CD4-positive, alpha-beta T cell treated with Interferon gamma for 1 hour (primary cell): Measurements from ENCODE around the gene ADORA1.

ENCODE experiments used
- DNase-seq: peaks from one replicate; pipeline ENCODE4 v3.0.0-alpha.2; 2020

Gene ADORA1

DNA sequence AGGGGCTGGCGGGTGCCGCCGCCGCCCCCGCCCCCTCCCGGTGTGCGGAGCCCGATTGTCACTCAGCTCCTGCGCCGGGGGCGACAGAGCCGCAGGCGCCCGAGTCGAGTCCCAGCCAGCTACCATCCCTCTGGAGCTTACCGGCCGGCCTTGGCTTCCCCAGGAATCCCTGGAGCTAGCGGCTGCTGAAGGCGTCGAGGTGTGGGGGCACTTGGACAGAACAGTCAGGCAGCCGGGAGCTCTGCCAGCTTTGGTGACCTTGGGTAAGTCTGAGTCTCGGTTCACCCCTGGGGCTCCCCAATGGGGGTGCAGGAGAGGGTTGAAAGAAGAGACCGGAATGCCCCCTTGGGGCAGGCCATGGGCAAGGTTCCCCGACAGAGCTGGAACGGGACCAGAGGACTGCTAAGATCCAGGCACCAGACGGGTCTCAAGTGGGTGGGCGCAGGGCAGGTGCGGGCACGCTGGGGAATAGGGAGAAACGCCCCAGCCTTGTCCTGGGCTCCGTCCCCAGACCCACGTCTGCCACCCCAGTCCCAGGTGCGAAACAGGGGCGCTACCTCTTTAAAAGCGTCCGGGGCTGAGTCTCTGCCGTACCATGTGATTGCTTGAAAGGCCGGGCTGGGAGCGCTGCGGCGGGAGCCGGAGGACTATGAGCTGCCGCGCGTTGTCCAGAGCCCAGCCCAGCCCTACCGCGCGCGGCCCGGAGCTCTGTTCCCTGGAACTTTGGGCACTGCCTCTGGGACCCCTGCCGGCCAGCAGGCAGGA, at the start of gene ADORA1:
Gene ADORA1 (plus strand): TSS at position 61 of the 765 bp plus-strand sequence. CDS start 1,116 bp downstream, outside the sequence.
- DNase-seq = no peak

GRCh38 chr1:203077956-203078355, 49.6 kb upstream of the ADORA1 start:
- no peak for DNase-seq

DNA sequence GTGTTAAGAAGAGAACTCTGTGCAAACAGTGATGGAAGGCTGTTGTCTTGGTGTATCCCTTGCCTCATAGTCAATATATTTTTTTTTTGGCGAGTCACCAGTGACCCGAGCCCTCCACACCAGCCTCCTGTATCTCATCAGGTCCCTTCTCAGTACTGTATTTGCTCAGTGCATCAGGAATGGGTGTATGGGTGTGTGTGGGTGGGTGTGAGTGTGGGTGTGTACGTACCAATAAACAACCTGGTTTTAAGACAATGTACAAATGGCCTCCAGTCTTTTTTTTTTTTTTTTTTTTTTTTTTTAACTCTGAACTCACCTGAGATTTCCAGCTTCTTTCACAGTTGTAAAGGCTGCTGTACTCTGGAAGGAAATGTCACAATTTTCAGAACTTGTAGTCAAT, 49.0 kb upstream of the ADORA1 start:
- DNase-seq = no peak

DNA sequence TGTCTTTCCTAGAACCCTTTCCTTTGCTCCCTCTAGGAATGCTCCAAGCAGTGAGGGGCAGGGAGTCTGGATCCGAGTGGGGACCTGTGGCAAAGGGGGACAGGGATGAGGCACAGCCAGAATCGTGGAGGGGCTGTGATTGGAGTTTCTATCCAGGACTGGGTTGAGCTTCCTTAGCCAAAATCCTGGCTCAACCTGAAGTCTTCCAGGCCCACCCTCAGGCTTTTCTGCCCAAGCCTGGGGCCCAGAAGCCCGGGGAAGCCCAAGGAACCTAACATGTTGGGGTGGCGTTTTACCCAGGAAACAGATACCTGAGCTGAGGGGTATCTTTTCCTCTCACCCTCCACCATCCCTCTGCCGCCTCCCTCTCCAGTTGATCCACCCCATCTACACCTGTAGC, 47.1 kb upstream of the ADORA1 start:
- no peak for DNase-seq

DNA sequence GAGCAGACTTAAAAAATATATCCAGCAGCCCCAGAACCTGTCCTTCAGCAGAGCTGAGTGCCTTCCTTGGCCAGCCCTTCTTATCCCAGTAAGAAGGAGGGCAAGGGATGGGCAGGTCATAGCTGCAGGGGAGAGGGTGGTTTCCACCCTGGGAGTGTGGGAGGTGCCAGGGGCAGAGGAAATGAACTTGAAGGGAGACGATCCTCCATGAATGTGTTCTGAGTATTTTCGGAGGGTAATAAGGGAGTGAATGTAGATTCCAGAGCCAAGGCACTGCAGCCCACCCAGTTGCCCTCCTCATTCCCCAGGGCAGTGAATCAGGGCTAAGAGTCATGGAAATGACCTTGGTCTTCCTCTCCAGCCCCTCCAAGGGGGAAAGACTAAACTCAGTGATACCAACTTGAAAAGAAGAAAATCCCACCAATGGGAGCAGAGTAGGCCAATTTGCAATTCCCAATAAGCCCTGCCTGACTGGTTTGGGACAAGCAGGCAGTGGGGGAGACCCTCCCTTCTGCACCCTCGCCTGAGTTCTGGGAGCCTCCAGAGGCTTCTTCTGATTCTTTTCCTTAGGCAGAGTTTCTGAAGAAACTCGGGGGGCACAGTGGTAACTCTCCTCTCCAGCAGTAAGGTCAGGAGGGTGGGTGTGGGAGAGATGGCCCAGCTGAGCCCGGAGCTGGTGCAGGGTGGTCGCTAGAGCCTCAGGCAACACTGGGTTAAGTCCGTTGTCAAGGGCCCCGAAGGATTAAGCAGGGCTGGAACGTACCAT, 45.9 kb upstream of the ADORA1 start:
- DNase-seq = no peak

DNA sequence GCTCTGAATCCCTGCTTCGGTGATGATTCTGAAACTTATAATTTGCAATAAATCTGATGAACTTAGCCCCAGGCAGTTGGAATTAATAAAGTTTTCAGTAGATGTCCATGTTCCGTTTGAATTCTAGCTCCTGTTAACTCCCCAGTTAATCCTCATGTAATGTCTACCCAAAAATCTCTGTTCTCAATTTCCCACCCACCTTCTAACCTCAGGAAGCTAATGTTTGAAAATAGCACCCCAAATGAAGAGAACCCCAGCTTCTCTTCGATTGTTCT, 45.4 kb upstream of the ADORA1 start:
- DNase-seq = no peak

DNA sequence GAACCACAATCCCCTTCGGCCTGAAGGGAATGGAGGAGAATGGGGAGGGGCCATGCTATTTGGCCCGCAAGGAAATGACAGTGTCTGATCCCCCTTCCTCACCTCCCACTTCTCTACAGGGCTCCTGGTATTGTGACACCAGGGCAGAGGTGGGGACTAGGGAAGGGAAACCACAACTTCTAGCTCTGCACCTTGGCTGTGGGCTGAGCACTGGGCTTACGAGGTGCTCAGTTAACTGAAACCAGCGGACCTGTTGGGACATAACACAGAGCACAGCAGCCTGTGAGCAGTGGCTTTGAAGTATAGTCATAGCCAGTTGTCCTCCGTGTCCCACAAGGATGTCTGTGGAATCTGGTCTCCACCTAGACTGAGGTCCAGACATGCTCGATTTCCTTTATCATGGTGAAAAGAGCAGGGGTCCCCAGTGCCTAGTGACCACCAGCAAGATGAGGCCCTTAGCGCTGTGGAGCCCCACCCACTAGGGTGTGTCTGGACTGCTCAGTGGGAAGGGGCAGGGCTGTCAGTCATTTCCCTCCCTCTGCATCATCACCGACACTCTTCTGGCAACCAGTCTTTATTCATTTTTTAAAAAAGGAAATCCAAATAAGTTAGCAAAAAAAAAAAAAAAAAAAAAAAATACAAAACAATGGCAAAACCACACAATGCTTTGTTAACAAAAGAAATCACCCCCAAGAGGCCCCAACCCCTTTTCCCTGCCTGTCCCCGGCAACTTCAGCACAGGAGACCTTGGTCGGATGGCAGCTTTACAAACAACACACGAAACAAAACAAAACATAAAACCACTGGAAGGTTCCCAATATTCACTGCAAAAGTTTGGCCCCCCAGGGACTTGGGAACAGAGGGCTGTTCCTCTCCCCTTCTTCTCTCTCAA, 44.7 kb upstream of the ADORA1 start:
- DNase-seq = no peak

- DNase-seq = no peak
Observed at GRCh38 chr1:203083463-203083921, 44.0 kb upstream of the ADORA1 start.

DNA sequence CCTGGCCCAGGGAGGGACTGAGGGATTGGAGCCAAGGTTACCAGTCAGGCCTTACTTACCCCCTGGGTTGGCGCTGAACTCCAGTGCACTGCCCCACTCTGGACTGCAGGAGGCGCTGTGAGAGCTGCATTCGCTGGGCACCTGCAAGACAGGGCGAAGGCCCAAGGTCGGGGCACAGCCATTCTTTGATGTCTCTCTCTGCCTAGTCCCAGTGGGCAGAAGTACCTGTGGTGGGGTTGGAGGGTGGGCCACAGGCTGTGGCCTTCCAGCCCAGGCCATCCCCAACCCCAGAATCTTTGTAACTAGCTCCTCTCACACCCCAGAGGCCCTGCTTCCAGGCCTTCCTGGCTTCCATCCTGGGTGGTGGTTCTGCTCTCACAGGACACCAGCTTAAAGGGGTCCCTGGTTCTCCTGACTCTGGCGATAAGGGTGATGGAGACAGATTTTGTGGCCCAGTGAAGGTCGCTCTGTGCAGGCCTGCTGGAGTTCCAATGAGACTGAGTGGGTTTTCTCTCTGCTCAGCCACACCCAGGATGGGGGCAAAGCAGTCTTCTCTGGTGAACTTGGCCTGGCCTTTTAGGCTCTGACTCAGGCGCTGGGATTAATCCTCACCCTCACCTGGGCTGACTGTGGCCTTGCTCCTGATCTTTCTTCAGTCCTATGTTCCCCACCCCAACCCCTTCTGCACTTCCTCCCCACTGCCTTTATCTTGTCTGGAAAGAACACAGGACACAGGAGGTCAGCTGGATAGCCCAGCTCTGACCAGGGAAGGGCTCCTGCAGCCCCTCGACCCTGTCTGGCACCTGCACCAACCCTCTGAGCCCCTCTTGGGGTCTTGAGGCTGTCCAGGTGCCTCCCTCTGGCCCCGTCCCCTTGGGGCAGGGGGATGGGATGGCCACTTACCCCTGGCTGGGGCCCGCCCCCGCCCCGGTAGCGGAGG, 42.7 kb upstream of the ADORA1 start:
- no peak for DNase-seq

DNA sequence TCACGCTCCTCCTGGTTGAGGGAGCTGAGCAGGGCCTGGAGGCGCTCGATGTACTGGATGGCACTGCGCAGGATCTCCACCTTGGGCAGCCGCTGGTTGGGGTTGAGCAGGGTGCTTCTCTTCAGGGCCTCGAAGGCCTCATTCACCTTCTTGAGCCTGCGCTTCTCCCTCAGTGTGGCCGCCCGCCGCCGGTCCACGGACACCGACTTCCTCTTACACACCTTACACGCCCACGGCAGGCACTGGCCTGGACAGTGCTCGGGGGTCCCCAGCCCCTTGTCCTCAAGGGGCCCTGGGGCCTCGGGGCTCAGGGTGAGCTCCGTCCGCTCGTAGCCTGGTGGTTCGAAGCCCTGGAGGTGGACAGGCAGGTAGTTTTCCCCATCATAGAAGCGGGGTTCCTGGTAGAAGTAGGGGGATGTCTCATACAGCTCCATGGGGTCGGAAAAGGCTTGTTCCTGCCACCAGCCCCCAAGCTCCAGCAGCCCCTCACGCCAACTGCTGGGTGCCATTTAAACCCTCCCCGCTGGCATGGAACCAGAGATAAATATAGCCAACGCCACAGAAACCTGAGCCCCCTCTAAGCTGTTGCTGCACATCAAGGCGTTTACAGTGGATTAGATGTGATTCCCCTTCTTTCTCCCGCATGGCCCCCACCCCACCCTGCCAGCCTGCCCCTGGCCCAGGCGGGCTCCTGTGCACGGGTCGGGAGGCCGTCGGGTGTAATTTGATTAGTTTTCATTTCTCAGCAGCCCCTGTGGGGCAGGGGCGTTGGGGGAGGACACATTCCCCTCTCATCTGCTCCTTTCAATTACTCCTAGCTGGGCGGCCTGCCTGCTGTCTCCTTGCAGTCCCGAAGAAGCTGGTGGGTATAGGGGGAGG, 41.8 kb upstream of the ADORA1 start, which contains the start of gene MYOG:
Gene MYOG (minus strand): TSS at position 485 of the 879 bp plus-strand sequence. CDS start 51 bp downstream, at position 434.
- no peak for DNase-seq

DNA sequence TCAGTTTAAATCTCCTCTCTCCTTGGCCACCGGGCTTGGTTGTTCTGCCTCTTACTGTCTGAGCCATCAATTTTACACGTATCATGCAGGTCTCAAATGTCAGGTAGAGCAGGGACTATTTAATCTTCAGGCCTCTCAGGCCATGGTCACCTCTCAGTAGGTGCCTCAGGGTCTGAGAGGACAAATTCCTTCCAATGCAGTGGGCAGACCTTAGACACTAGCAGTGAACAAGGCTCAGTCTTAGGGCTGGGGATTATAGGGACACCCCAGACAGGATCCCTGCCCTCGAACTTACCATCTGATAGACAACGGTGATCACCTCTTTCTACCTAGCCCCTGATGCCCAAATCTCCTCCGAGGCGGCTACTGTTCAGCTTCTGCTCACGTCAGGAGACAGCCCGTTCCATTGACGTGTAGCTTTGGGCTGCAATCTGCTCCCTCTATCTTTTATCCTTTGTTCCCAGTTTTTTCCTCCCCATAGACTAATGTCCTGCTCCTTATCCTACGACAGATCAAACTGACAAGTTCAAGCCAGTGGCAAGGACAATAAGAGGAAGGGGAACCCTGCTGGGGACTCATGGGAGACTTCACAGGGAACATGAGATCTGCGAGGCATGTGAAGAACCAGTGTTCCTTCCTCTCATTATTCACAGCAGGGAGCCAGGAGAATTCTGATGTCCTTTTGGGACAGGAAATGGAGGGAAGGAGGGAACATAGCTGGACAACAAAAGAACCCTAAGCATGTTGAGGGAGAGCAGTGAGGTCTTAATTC, 40.3 kb upstream of the ADORA1 start:
- no peak for DNase-seq

- no peak for DNase-seq
Observed at GRCh38 chr1:203088441-203088840, 39.1 kb upstream of the ADORA1 start.

GRCh38 chr1:203089001-203089650, 38.4 kb upstream of the ADORA1 start:
- DNase-seq = no peak

GRCh38 chr1:203089651-203090045, 37.9 kb upstream of the ADORA1 start:
- no peak for DNase-seq

DNA sequence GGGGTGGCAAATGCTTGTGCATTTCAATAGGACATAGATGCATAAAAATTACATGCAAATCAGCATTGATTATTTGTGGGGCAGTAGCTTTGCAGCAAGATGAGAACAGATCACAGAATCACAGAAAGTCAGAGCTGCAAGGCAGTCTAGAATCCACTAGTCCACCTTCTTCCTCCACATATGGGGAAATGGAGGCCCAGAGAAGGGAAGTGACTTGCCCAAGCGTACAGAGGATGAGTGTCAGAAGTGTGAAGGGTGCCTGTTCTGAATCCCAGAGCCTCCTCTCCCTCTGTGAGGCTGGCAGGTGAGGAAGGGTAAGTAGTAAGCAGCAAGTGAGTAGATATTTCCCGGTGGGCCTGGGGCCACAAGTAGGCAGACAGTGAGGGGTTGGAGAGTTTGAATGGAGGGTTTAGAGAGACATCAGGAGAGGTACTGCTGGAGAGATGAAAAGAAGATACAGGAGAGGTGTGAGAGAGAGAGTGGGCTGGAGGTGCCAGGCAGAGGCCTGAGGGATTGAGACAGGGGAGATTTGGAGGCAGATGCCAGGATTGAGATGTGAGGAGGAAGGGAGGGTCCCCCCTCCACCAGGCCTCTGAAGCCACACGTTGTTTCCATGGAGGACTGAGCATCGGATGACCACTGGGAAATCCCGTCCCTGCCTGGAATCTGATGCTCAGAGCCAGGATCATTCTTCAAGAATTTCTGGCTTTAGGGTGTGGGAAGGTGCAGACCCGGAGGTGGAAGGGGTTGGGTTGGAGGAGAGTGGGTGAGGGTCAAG, 36.9 kb upstream of the ADORA1 start:
- no peak for DNase-seq

DNA sequence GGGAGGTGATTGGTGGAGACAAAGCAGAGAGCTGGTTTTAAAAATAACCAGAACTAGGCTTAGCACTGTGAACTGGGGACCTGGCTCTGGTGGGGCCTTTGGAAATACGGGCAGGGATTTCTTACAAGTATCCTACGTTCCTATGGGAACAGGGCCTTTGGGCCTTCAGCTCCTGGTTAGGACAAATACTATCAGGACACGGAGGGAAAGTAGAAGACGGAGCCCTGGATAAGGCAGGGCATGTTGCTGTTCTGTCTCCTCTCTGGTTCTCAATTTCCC, 36.4 kb upstream of the ADORA1 start:
- no peak for DNase-seq

DNA sequence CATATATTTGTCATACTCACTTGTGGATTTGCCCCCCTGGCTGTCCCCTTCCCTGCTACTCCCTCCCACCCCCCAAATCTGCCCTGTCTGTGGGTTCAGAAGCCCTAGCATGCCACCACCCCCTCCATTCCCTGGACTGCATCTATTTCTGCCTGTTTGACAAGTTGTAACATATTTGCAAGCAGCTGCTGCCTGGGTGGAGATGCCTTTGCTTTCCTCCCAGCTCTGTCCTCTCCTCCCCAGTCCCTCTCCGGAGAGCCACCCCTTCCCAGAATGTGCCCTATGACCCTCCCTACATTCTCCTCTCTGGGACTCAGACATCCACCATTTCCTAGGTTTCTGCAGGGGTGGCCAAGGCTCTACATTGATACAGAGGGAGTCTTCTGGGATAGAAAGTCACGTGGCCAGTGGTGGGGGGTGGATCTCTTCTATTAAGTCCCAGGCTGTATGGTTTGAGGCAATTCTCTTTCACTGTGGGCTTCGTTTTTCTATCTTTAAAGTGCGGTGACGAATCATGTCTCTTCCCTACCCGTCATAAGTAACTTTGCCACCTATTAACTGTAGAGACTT, 35.7 kb upstream of the ADORA1 start:
- DNase-seq = no peak

GRCh38 chr1:203093754-203094410, 33.6 kb upstream of the ADORA1 start:
- DNase-seq = no peak
